IPS-18a (cell line): ENCODE results near the gene CTIF.
"Not testable (repeated sequence)": the region's sequence is repeated elsewhere in the genome, so short reads cannot be mapped to it uniquely, and the experiment has no call there.

Experiments
- H3K27ac ChIP-seq: one replicate; pipeline ENCODE4 v1.5.1; 2013; ENCODE audit warnings: low read length
- H3K27me3 ChIP-seq: one replicate; pipeline ENCODE4 v1.6.1; 2013; ENCODE audit warnings: mild to moderate bottlenecking, low read length; ENCODE audit not compliant: control insufficient read depth, insufficient read depth
- H3K36me3 ChIP-seq: one replicate; pipeline ENCODE4 v1.6.1; 2013; ENCODE audit warnings: low read depth, low read length; ENCODE audit not compliant: control insufficient read depth
- H3K4me1 ChIP-seq: one replicate; pipeline ENCODE4 v1.6.1; 2013; ENCODE audit warnings: low read depth, low read length; ENCODE audit not compliant: control insufficient read depth
- H3K4me3 ChIP-seq: one replicate; pipeline ENCODE4 v1.5.1; 2013; ENCODE audit warnings: low read length
- H3K9ac ChIP-seq: one replicate; pipeline ENCODE4 v1.6.1; 2013; ENCODE audit warnings: mild to moderate bottlenecking, low read length, moderate library complexity
- H3K9me3 ChIP-seq: one replicate; pipeline ENCODE4 v1.6.1; 2013; ENCODE audit warnings: low read depth, low read length; ENCODE audit not compliant: control insufficient read depth

Gene CTIF

GRCh38 chr18:48803518-48803917 is 264.7 kb downstream of the CTIF start:
- Histone ChIP-seq H3K27ac (no peak overlapping the region), H3K36me3 (no peaks in the 10 kb centered on the region), H3K4me1 (no peaks in the 10 kb centered on the region), H3K4me3 (no peak overlapping the region), H3K9me3 (no peaks in the 10 kb centered on the region), H3K9ac (no peak overlapping the region), H3K27me3 (no peaks in the 10 kb centered on the region)

- Histone ChIP-seq H3K9ac (no peak overlapping the region), H3K9me3 (no peaks in the 10 kb centered on the region), H3K4me3 (no peak overlapping the region), H3K36me3 (no peaks in the 10 kb centered on the region), H3K27me3 (no peaks in the 10 kb centered on the region), H3K4me1 (no peaks in the 10 kb centered on the region), H3K27ac (no peak overlapping the region)
Measured at GRCh38 chr18:48803951-48804855, 265.4 kb downstream of the CTIF start.

GRCh38 chr18:48804856-48805610 is 266.2 kb downstream of the CTIF start:
- Histone ChIP-seq H3K36me3 (no peaks in the 10 kb centered on the region), H3K27me3 (no peaks in the 10 kb centered on the region), H3K9ac (no peak overlapping the region), H3K4me1 (no peaks in the 10 kb centered on the region), H3K9me3 (no peaks in the 10 kb centered on the region), H3K4me3 (no peak overlapping the region), H3K27ac (no peak overlapping the region)

GRCh38 chr18:48805826-48806535 is 267.1 kb downstream of the CTIF start:
- no peaks in the 10 kb centered on the region for H3K36me3 ChIP-seq
- H3K9ac ChIP-seq: no peak overlapping the region
- no peak overlapping the region for H3K27ac ChIP-seq
- no peaks in the 10 kb centered on the region for H3K27me3 ChIP-seq
- H3K4me1 ChIP-seq: no peaks in the 10 kb centered on the region
- H3K4me3 ChIP-seq: no peak overlapping the region
- no peaks in the 10 kb centered on the region for H3K9me3 ChIP-seq

- Histone ChIP-seq H3K36me3 (no peaks in the 10 kb centered on the region), H3K9me3 (no peaks in the 10 kb centered on the region), H3K9ac (no peak overlapping the region), H3K27ac (no peak overlapping the region), H3K27me3 (no peaks in the 10 kb centered on the region), H3K4me1 (no peaks in the 10 kb centered on the region), H3K4me3 (no peak overlapping the region)
Measured at GRCh38 chr18:48806551-48807261, 267.9 kb downstream of the CTIF start.

- Histone ChIP-seq H3K9ac (no peak overlapping the region), H3K4me1 (no peaks in the 10 kb centered on the region), H3K9me3 (no peaks in the 10 kb centered on the region), H3K27ac (no peak overlapping the region), H3K27me3 (no peaks in the 10 kb centered on the region), H3K4me3 (no peak overlapping the region), H3K36me3 (no peaks in the 10 kb centered on the region)
Measured at GRCh38 chr18:48808476-48808875, 269.6 kb downstream of the CTIF start.

- no peak overlapping the region for H3K27ac ChIP-seq
Measured at GRCh38 chr18:48809365-48809764, 270.5 kb downstream of the CTIF start.

GRCh38 chr18:48810805-48811204 is 272.0 kb downstream of the CTIF start:
- Histone ChIP-seq H3K4me1 (no peaks in the 10 kb centered on the region), H3K27ac (no peak overlapping the region), H3K9ac (no peak overlapping the region), H3K36me3 (no peaks in the 10 kb centered on the region), H3K27me3 (no peaks in the 10 kb centered on the region), H3K9me3 (no peaks in the 10 kb centered on the region), H3K4me3 (no peak overlapping the region)

More at GRCh38 chr18:48809365-48809764, 270.5 kb downstream of the CTIF start:
- Histone ChIP-seq H3K9ac (no peak overlapping the region), H3K36me3 (no peaks in the 10 kb centered on the region), H3K4me1 (no peaks in the 10 kb centered on the region), H3K27me3 (no peaks in the 10 kb centered on the region), H3K9me3 (no peaks in the 10 kb centered on the region), H3K4me3 (no peak overlapping the region)

- Histone ChIP-seq H3K9ac (no peak overlapping the region), H3K27me3 (no peaks in the 10 kb centered on the region), H3K9me3 (no peaks in the 10 kb centered on the region), H3K36me3 (no peaks in the 10 kb centered on the region), H3K4me3 (no peak overlapping the region), H3K4me1 (no peaks in the 10 kb centered on the region), H3K27ac (no peak overlapping the region)
Measured at GRCh38 chr18:48811401-48811800, 272.6 kb downstream of the CTIF start.

GRCh38 chr18:48811977-48812451 is 273.2 kb downstream of the CTIF start:
- not testable (repeated sequence) for H3K4me3 ChIP-seq, H3K9ac ChIP-seq, H3K9me3 ChIP-seq, H3K4me1 ChIP-seq, H3K36me3 ChIP-seq, H3K27me3 ChIP-seq, H3K27ac ChIP-seq

- no peak overlapping the region for H3K27ac ChIP-seq
- no peaks in the 10 kb centered on the region for H3K36me3 ChIP-seq
- H3K4me3 ChIP-seq: no peak overlapping the region
- H3K9ac ChIP-seq: no peak overlapping the region
- H3K9me3 ChIP-seq: no peaks in the 10 kb centered on the region
- H3K27me3 ChIP-seq: no peaks in the 10 kb centered on the region
- no peaks in the 10 kb centered on the region for H3K4me1 ChIP-seq
Measured at GRCh38 chr18:48813321-48813720, 274.5 kb downstream of the CTIF start.
